HepG2 (cell line): ENCODE measurements around the gene DPH6. TPM values are rescaled to one million over a fixed set of nuclear protein-coding genes. Genes with fewer than 3 reads are reported as not detected.

Source experiments
- ATAC-seq: fragments of 200-7000 bp; cut with Tn5 transposase; 3 replicates; pipeline ENCODE4 v1.9.1; 2020; ENCODE audit warnings: mild to moderate bottlenecking, moderate library complexity
- Bru-seq: library from RNA; stranded (reverse); fragments of 400-500 nt; gene quantifications from one replicate; lab custom pipeline; 2021; lab: Mats Ljungman, UMichigan
- BruChase-seq, 2 experiments: library from RNA; stranded (reverse); fragments of 400-500 nt; gene quantifications; one replicate each; lab custom pipeline; 2021; lab: Mats Ljungman, UMichigan
- BruUV-seq: library from RNA; stranded (reverse); fragments of 400-500 nt; replicated peaks from 2 replicates; lab custom pipeline; 2021; lab: Mats Ljungman, UMichigan
- CTCF ChIA-PET: fragments of 300-600 bp; formaldehyde crosslinking; extraction: SDS; loops from one replicate; lab custom pipeline; 2021; ENCODE audit warnings: low total read pairs, inconsistent platforms, low intra/inter-chr PET ratio; lab: Yijun Ruan, JAX
- POLR2A ChIA-PET: fragments of 350-600 bp; sonication (Branson Sonifier 250); formaldehyde crosslinking; loops from one replicate; lab custom pipeline; 2020; ENCODE audit warnings: antibody characterized with exemption, inconsistent platforms; lab: Yijun Ruan, JAX
- DNase-seq: peaks from one replicate; pipeline ENCODE4 v3.0.0-alpha.2; 2015; ENCODE audit warnings: low spot score
- FAIRE-seq: peaks from 3 replicates; lab custom pipeline; 2011; peaks lifted over from hg19 to GRCh38; lab: Jason Lieb, UNC
- H2AFZ ChIP-seq: one replicate; pipeline ENCODE4 v1.6.1; 2011; ENCODE audit warnings: low read length, inconsistent platforms
- H3K27ac ChIP-seq: fragments of 300-600 bp; 3 replicates; pipeline ENCODE4 v1.8.0; 2011; ENCODE audit warnings: mixed run types, mild to moderate bottlenecking, mixed read lengths, low read length, inconsistent platforms; ENCODE audit not compliant: insufficient read depth; ENCODE audit errors: extremely low read length
- H3K27me3 ChIP-seq, 2 experiments: fragments of 200-600 bp in 1 of 2; 2 replicates in 1 of 2; 3 replicates in 1 of 2; pipeline versions ENCODE4 v1.6.0 to v1.8.0; 2011; ENCODE audit warnings: low read length in 2 of 2, mild to moderate bottlenecking in 2 of 2, moderate library complexity in 2 of 2, inconsistent platforms in 1 of 2; ENCODE audit not compliant: insufficient read depth in 2 of 2, control insufficient read depth in 1 of 2
- H3K36me3 ChIP-seq, 2 experiments: fragments of 200-600 bp in 1 of 2; replicated peaks in 1 of 2; 2 replicates in 1 of 2; 3 replicates in 1 of 2; pipeline versions ENCODE4 v1.5.1 to v1.8.0; 2011; ENCODE audit warnings: low read length in 2 of 2, inconsistent platforms in 1 of 2; ENCODE audit not compliant: insufficient read depth in 2 of 2, control insufficient read depth in 1 of 2
- H3K4me1 ChIP-seq: 2 replicates; pipeline ENCODE4 v1.5.1; 2012; ENCODE audit warnings: low read length, inconsistent platforms; ENCODE audit not compliant: insufficient read depth
- H3K4me2 ChIP-seq: 2 replicates; pipeline ENCODE4 v1.6.0; 2011; ENCODE audit warnings: low read depth, low read length, inconsistent platforms
- H3K4me3 ChIP-seq, 3 experiments: fragments of 200-600 bp in 1 of 3; sonication (generic), shearing (Covaris generic) in 1 of 3; replicated peaks in 1 of 3; 2 replicates each; pipeline ENCODE4 v1.5.1; 2011 to 2016; ENCODE audit warnings: low read length in 3 of 3, inconsistent platforms in 2 of 3, low read depth in 2 of 3, mild to moderate bottlenecking in 2 of 3, control low read depth in 1 of 3, mixed read lengths in 1 of 3; ENCODE audit not compliant: insufficient read depth in 1 of 3
- H3K79me2 ChIP-seq: one replicate; pipeline ENCODE4 v1.6.1; 2011; ENCODE audit warnings: low read length, inconsistent platforms; ENCODE audit not compliant: insufficient read depth
- H3K9ac ChIP-seq: 2 replicates; pipeline ENCODE4 v1.6.0; 2011; ENCODE audit warnings: mild to moderate bottlenecking, low read depth, low read length, inconsistent platforms; ENCODE audit not compliant: insufficient read depth
- H3K9me3 ChIP-seq: 2 replicates; pipeline ENCODE4 v1.5.1; 2012; ENCODE audit warnings: mild to moderate bottlenecking, low read length
- H4K20me1 ChIP-seq: 2 replicates; pipeline ENCODE4 v1.6.0; 2011; ENCODE audit warnings: inconsistent platforms, mild to moderate bottlenecking, low read length, moderate library complexity; ENCODE audit not compliant: insufficient read depth
- ETS1 ChIP-seq: sonication (generic); formaldehyde crosslinking; IDR thresholded peaks from 2 replicates; pipeline ENCODE4 v1.4.0; 2020; ENCODE audit warnings: missing genetic modification reagents
- FIP1L1 ChIP-seq: fragments of 200-400 bp; formaldehyde crosslinking; IDR thresholded peaks from 2 replicates; pipeline ENCODE4 v1.6.1; 2018; ENCODE audit warnings: low read depth, mild to moderate bottlenecking, low read length, moderate library complexity, borderline replicate concordance; ENCODE audit not compliant: insufficient read depth
- MAFG ChIP-seq: sonication (generic); formaldehyde crosslinking; IDR thresholded peaks from 2 replicates; pipeline ENCODE4 v1.5.1; 2020; ENCODE audit warnings: mild to moderate bottlenecking, missing genetic modification reagents
- MIER2 ChIP-seq: IDR thresholded peaks from 2 replicates; pipeline ENCODE4 v1.6.1; 2016; ENCODE audit warnings: missing biosample characterization, missing genetic modification reagents
- PHB2 ChIP-seq: fragments of 450-650 bp; IDR thresholded peaks from 2 replicates; pipeline ENCODE4 v1.6.1; 2018; ENCODE audit not compliant: partially characterized antibody
- PREB ChIP-seq: sonication (generic); formaldehyde crosslinking; IDR thresholded peaks from 2 replicates; pipeline ENCODE4 v1.4.0; 2020; ENCODE audit warnings: missing genetic modification reagents
- RELA ChIP-seq: sonication (generic); formaldehyde crosslinking; IDR thresholded peaks from 2 replicates; pipeline ENCODE4 v1.4.0; 2020; ENCODE audit warnings: missing genetic modification reagents
- ZBTB44 ChIP-seq: sonication (generic); formaldehyde crosslinking; IDR thresholded peaks from 2 replicates; pipeline ENCODE4 v1.4.0; 2020; ENCODE audit warnings: missing genetic modification reagents
- ZFYVE20 ChIP-seq: sonication (generic); formaldehyde crosslinking; IDR thresholded peaks from 2 replicates; pipeline ENCODE4 v1.8.0; 2023; ENCODE audit warnings: low read depth, mild to moderate bottlenecking, moderate library complexity, missing genetic modification reagents, borderline replicate concordance
- ZNF639 ChIP-seq: conservative IDR thresholded peaks from 2 replicates; pipeline ENCODE4 v1.6.1; 2018; ENCODE audit warnings: missing genetic modification reagents
- ZSCAN22 ChIP-seq: sonication (generic); formaldehyde crosslinking; IDR thresholded peaks from 2 replicates; pipeline ENCODE4 v1.4.0; 2020; ENCODE audit warnings: mild to moderate bottlenecking, missing genetic modification reagents
- WGBS: methylation state at CpG from one replicate; pipeline ENCODE4 v1.1.6; 2017; ENCODE audit warnings: low lambda C conversion rate; 5-methylcytosine and 5-hydroxymethylcytosine counted together
- in situ Hi-C: cut with HindIII; loops from 2 replicates; pipeline ENCODE4 v1.10.0; 2017; ENCODE audit warnings: low pct_unique_long_range_greater_than_20kb; ENCODE audit not compliant: extremely low pct_ligation_motif_present
- intact Hi-C: fragments of 100-400 bp; cut with micrococcal nuclease; formaldehyde crosslinking; loops from one replicate; pipeline ENCODE4 v1.10.0; 2022; ENCODE audit not compliant: unreplicated experiment
- long read RNA-seq, 2 experiments: library from RNA in 1 of 2; library from polyadenylated mRNA in 1 of 2; stranded (forward) in 1 of 2; unstranded in 1 of 2; transcript quantifications; one replicate each; pipeline ENCODE4 v2.0.0, GENCODE V29; 2019 to 2022
- polyA minus RNA-seq, 3 experiments: library from RNA; depleted of rRNA, polyadenylated mRNA; stranded (reverse); fragments of >200 nt; gene quantifications; 2 replicates each; pipeline ENCODE4 v1.2.3, GENCODE V29; 2011; ENCODE audit warnings: low replicate concordance in 1 of 3
- polyA plus RNA-seq, 8 experiments: library from polyadenylated mRNA; depleted of rRNA in 3 of 8; stranded (reverse) in 7 of 8; unstranded in 1 of 8; fragments of >200 nt; fragmentation: Illumina TruSeq in 4 of 8; extraction: Trizol in 4 of 8; gene quantifications; 2 replicates each; pipeline versions ENCODE4 v1.2.1 to v1.2.3, GENCODE V29; 2011 to 2016; ENCODE audit warnings: low read depth in 4 of 8, missing spikeins in 1 of 8, mixed read lengths in 1 of 8; ENCODE audit not compliant: insufficient read depth in 1 of 8
- total RNA-seq, 5 experiments: library from RNA; depleted of rRNA; stranded (reverse); fragments of >200 nt; fragmentation: Illumina TruSeq; extraction: Trizol; gene quantifications; 2 replicates each; pipeline ENCODE4 v1.2.3, GENCODE V29; 2016; ENCODE audit warnings: low read depth in 1 of 5

Gene DPH6
- total RNA-seq (2016; rRNA removed; fragmentation: Illumina TruSeq; extraction: Trizol) = 25.8 and 27.0 TPM in 2 replicates
- total RNA-seq (2016; cell fraction: cytosol; rRNA removed; fragmentation: Illumina TruSeq; extraction: Trizol; ENCODE audit: low read depth) = 9.5 and 11.4 TPM in 2 replicates
- total RNA-seq (2016; cell fraction: insoluble cytoplasmic fraction; rRNA removed; fragmentation: Illumina TruSeq; extraction: Trizol) = 26.9 and 32.4 TPM in 2 replicates
- 7.1 and 8.6 TPM in 2 replicates for total RNA-seq (2016; cell fraction: membrane; rRNA removed; fragmentation: Illumina TruSeq; extraction: Trizol)
- total RNA-seq (2016; cell fraction: nucleus; rRNA removed; fragmentation: Illumina TruSeq; extraction: Trizol) = 50.3 and 53.4 TPM in 2 replicates
- 7.2 and 10.2 TPM in 2 replicates for polyA plus RNA-seq (2011; rRNA removed)
- 5.6 and 6.1 TPM in 2 replicates for polyA plus RNA-seq (2011; cell fraction: cytosol; rRNA removed)
- polyA plus RNA-seq (2011; cell fraction: nucleus; rRNA removed) = 9.4 and 11.6 TPM in 2 replicates
- polyA plus RNA-seq (2012) = 8.5 and 13.1 TPM in 2 replicates
- 3.2 and 3.3 TPM in 2 replicates for polyA plus RNA-seq (2016; cell fraction: cytosol; fragmentation: Illumina TruSeq; extraction: Trizol; ENCODE audit: low read depth)
- polyA plus RNA-seq (2016; cell fraction: insoluble cytoplasmic fraction; fragmentation: Illumina TruSeq; extraction: Trizol; ENCODE audit: low read depth) = 19.6 and 20.9 TPM in 2 replicates
- 3.7 and 4.9 TPM in 2 replicates for polyA plus RNA-seq (2016; cell fraction: membrane; fragmentation: Illumina TruSeq; extraction: Trizol; ENCODE audit: low read depth)
- polyA plus RNA-seq (2016; cell fraction: nucleus; fragmentation: Illumina TruSeq; extraction: Trizol; ENCODE audit: insufficient read depth, low read depth) = 9.3 and 10.9 TPM in 2 replicates
- polyA minus RNA-seq (2011; rRNA and poly(A)+ RNA removed; ENCODE audit: low replicate concordance) = 14.0 and 16.7 TPM in 2 replicates
- polyA minus RNA-seq (2011; cell fraction: cytosol; rRNA and poly(A)+ RNA removed) = 3.7 and 6.4 TPM in 2 replicates
- 117 and 125 TPM in 2 replicates for polyA minus RNA-seq (2011; cell fraction: nucleus; rRNA and poly(A)+ RNA removed)
- Bru-seq, nascent RNA = percentile 57 among the genes with signal in this experiment
- percentile 43 among the genes with signal in this experiment for BruChase-seq, experiment 1, labeled RNA remaining after a 6-hour chase
- percentile 55 among the genes with signal in this experiment for BruChase-seq, experiment 2, labeled RNA remaining after a 2-hour chase
- long read RNA-seq, experiment 1, transcript DPH6-201 (9 exons, 2,099 nt) = major isoform, 12 of 15 reads
- long read RNA-seq, experiment 1, partial matches to known transcripts = 2 of 15 reads
- long read RNA-seq, experiment 1, other reads (novel, unspliced or antisense) = 1 of 15 reads
- long read RNA-seq, experiment 2, partial matches to known transcripts = 0 of 11 reads
- long read RNA-seq, experiment 2, other reads (novel, unspliced or antisense) = 11 of 11 reads

- intact Hi-C loops = no loop called here
- no TSS peak for BruUV-seq
- POLR2A ChIA-PET = interaction anchor here (1.0 to 1.7 kb wide), 4 partner anchors 10 to 1033 kb away, joined by 3 to 9 read pairs (median 3); partner anchors contain the start of genes CDIN1 and ZNF770
- peak within 1 kb of the TSS; percentile 64 to 80 (median 79) for H3K4me3 ChIP-seq
- no peak for FAIRE-seq
- H3K9me3 ChIP-seq = no peaks in the 10 kb centered on the region
- H3K4me1 ChIP-seq = peaks cover 24% of the 10 kb centered on the region
- peak within 1 kb of the TSS; percentile 94 for H3K4me2 ChIP-seq
- DNase-seq = peak; percentile 67
- ATAC-seq = peak; percentile 96
- H3K36me3 ChIP-seq = no peaks in the 10 kb centered on the region
- H2AFZ ChIP-seq = peak within 1 kb of the TSS; percentile 89
- peak within 1 kb of the TSS; percentile 89 for H3K9ac ChIP-seq
- CTCF ChIA-PET = no interaction called here
- H4K20me1 ChIP-seq = no peaks in the 10 kb centered on the region
- H3K79me2 ChIP-seq = peaks cover 6% of the 10 kb centered on the region
- peak within 1 kb of the TSS; percentile 91 for H3K27ac ChIP-seq
- no peaks in the 10 kb centered on the region for H3K27me3 ChIP-seq
- in situ Hi-C loops = loop anchor here (25.0 kb wide), 1 partner anchor 1566 kb away; the partner anchor contains the start of gene MEIS2
- 0% methylated on average over 38 of the region's 66 CpGs for WGBS
- no peak for TF ChIP-seq ZSCAN22 (CRISPR knock-in tag)
- 0 out of 2 replicates have a peak, but pooled peaks have one; percentile 13 for TF ChIP-seq MIER2 (CRISPR knock-in tag)
- 0 out of 2 replicates have a peak, but pooled peaks have one; percentile 17 for TF ChIP-seq ZNF639 (CRISPR knock-in tag)
- 0 out of 2 replicates have a peak, but pooled peaks have one; percentile 56 for TF ChIP-seq ETS1 (CRISPR knock-in tag)
- no peak; the same call in 1 of the 2 replicates for TF ChIP-seq FIP1L1
- TF ChIP-seq PREB (CRISPR knock-in tag) = no peak
- no peak for TF ChIP-seq MAFG (CRISPR knock-in tag)
- TF ChIP-seq ZBTB44 = 0 out of 2 replicates have a peak, but pooled peaks have one; percentile 65
- 0 out of 2 replicates have a peak, but pooled peaks have one; percentile 23 for TF ChIP-seq RELA
- no peak for TF ChIP-seq ZFYVE20 (CRISPR knock-in tag)
- no peak for TF ChIP-seq PHB2
Measured at GRCh38 chr15:35545824-35546510, at the start of gene DPH6. Gene DPH6 (minus strand): TSS chr15:35546165. CDS start chr15:35546141, 24 bp downstream.
